Activated CD8-positive, alpha-beta memory T cell treated with anti-CD3 and anti-CD28 coated beads, Interleukin-2, amount 50 U/mL, for 24 hours (primary cell): ENCODE results near the gene AHR.
"Not testable (repeated sequence)": the region's sequence is repeated elsewhere in the genome, so short reads cannot be mapped to it uniquely, and the experiment has no call there.

ENCODE experiments used
- DNase-seq: peaks from one replicate; pipeline ENCODE4 v3.0.0-alpha.2; 2020; ENCODE audit errors: extremely low read depth

AHR gene

DNA sequence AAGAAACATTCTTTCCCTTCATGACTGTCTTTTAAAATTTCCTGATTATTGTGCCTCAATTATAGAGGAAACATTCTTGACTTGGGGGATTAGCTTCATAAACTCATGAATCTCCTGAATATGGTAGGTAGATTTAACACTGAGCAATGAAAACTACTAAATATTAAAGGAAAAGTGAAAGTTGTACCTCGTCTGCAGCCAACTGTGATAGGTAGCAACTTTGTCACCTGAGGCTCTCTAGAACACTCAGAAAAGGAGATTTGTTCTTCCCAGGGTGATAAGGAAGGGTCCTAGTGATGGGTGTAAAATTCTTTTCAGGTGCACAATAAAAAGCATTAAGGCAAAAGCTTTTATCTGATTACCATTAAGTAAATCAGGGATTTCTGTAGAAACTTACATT lies 78.1 kb downstream of the AHR start:
- no peak for DNase-seq

DNA sequence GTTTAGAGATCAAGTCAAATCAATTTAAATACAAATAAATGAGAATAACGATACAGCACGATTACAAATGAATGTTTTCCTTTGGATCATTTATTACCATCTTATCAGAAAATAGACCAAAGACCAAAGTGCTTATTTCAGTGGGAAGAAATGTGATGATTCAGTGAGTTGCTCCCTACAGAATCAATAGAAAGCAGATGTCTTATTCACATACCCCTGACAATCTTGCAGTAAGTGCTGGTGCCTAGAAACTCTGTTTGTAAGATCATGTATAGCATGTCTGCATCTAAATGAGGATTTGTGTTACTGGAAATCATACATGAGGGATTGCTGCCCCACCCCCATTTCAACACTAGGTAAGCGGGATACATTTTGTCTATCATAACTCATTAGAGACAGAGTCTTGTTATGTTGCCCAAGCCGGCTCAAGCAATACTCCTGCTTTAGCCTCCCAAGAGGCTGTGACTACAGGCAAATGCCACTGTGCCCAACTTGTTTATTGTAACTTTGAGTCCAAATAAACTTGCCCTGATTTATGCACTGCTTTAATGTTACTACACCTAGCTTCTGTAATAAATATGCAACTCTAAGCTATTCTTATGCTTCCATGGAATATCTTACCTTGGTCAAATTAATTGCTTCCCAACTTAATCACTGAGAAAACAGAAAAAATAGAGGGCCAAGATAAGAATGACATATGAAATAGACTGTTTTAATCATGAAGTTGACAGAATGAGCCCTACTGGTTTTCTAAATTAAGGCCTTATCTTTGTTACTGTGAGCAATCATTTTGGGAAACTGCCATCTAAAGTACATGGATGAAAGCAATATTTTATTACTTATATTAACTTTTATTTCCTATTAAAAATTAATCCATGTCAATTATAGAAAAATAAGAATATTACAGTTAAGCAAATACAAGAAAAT lies 82.5 kb downstream of the AHR start:
- DNase-seq = no peak

- not testable (repeated sequence) for DNase-seq
These were observed 84.2 kb downstream of the AHR start for GRCh38 chr7:17382408-17383354.

DNA sequence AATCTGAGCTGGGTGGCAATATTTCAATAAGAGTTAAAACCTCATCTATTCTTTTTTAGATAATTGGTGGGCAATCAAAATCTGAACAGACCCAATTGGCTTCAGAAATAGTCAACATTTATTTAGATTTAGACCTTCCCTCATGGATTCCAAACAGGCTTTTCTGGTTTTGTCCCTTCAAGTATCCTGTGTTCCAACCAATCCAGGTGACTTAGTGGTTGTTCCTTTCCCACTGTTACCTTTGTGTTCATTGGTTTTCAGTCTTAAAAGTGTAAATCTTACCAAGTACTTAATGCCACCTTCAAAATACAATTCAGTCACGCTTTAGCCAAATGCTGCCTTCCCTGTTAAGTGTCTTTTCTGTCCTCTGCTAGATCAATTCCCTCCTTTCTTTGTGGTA lies 85.9 kb downstream of the AHR start:
- no peak for DNase-seq

DNA sequence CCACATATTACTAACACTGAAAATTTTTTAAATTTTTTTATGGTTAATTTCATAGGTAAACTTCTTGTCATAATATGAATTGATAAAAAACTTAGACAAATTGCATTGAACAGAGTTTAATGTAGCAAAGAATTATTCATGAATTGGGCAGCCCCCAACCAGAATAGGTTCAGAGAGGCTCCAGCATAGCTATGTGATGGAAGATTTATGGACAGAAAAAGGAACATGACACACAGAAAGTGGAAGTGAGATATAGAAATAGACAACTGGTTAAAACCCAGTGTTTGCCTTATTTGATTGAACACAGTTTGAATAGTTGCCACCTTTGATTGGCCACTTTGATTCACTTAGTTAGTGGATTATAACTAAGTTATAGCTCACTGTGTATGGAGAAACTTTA lies 87.2 kb downstream of the AHR start:
- DNase-seq = no peak

DNA sequence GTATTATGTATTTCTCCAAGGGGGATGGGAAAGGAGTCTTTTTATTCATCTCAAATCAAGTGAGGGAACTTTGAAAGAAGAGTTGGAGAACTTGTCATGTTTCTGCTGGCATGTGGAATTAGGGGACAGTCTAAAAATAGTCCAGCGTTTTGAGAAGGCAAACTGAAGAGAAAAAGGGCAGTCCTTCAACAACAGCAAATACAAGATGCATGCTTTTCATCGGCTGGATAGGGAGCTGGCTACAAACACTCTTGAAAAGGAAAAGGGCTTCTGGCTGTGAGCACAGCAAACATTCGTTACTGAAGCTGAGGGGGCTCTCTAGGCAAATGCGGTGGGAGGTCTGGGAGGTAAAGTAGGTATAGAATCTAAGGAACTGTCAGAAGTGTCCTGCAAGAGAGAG lies 91.9 kb downstream of the AHR start:
- DNase-seq = no peak

DNA sequence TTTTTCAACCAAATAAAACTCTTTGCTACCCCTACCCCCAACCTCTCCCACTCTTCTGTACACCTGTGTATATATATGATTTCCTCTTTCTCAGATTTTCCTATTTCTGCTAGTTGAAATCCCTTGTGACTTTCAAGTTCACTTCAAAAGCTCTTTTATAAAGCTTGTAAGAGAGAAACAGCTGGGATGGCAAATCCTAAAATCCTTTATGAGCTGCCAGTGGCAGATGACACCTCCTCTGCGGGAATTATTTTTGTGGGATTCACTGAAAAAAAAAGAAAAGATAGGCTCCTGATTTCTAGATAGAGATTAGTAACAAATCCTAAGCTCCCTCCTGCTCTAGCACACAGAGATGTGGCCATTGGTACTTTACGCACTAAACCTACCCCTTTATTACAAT lies 92.9 kb downstream of the AHR start:
- DNase-seq = no peak

DNA sequence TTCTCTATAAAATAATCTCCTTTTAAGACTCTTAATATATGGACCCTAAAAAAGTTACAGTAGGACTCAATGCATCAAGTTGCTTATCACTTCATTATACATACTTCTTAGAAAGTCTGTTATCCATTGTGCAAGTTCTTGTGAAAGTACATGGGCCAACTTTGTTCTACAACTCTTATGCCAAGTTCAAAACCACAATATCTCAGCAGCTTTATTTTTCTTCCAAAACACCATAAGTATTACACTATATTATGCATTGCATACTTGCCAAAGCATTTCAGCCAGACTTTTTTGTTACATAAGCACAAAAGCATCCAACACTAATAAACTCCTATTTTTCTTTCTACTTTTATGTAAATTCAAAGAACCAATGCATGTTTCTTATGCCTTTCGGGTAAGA lies 94.4 kb downstream of the AHR start:
- DNase-seq = no peak

DNA sequence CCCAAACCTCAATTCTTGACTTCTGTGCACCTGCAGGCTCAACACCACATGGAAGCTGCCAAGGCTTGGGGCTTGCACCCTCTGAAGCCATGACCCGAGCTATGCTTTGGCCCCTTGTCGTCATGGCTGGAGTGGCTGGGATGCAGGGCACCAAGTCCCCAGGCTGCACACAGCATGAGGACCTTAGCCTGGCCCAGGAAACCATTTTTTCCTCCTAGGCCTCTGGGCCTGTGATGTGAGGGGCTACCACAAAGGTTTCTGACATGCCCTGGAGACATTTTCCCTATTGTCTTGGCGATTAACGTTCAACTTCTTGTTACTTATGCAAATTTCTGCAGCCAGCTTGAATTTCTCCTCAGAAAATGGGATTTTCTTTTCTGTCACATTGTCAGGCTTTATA lies 96.1 kb downstream of the AHR start:
- not testable (repeated sequence) for DNase-seq
